ENCODE data around the gene CHD2.

GRCh38 chr15:92936138-92936537 is 36.0 kb downstream of the CHD2 start:
- no peak for TF ChIP-seq NR3C1 (CRISPR knock-in tag; conservative IDR thresholded peaks at IDR 0.05; ENCODE audit: low read depth)
- TF ChIP-seq, protein P1, sequence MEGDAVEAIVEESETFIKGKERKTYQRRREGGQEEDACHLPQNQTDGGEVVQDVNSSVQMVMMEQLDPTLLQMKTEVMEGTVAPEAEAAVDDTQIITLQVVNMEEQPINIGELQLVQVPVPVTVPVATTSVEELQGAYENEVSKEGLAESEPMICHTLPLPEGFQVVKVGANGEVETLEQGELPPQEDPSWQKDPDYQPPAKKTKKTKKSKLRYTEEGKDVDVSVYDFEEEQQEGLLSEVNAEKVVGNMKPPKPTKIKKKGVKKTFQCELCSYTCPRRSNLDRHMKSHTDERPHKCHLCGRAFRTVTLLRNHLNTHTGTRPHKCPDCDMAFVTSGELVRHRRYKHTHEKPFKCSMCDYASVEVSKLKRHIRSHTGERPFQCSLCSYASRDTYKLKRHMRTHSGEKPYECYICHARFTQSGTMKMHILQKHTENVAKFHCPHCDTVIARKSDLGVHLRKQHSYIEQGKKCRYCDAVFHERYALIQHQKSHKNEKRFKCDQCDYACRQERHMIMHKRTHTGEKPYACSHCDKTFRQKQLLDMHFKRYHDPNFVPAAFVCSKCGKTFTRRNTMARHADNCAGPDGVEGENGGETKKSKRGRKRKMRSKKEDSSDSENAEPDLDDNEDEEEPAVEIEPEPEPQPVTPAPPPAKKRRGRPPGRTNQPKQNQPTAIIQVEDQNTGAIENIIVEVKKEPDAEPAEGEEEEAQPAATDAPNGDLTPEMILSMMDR (IDR thresholded peaks at IDR 0.05) = no peak
- TF ChIP-seq ATF6 (CRISPR knock-in tag; IDR thresholded peaks at IDR 0.05) = no peak
- no peak for TF ChIP-seq CREB1 (CRISPR knock-in tag; IDR thresholded peaks at IDR 0.05)
- TF ChIP-seq TP53 (CRISPR knock-in tag; IDR thresholded peaks at IDR 0.05) = no peak
- TF ChIP-seq OVOL2 (CRISPR knock-in tag; IDR thresholded peaks at IDR 0.05; ENCODE audit: borderline replicate concordance) = no peak

Measured in WTC11 (cell line).